GM23248 (cell line): ENCODE data around the gene SNX27.

Source experiments
- EZH2 ChIP-seq: fragments of 200-600 bp; sonication (generic); IDR thresholded peaks from 2 replicates; pipeline ENCODE4 v1.6.1; 2018; ENCODE audit warnings: antibody characterized with exemption, mild to moderate bottlenecking; ENCODE audit not compliant: insufficient read depth, poor library complexity, severe bottlenecking
- EZH2phosphoT487 ChIP-seq: fragments of 200-600 bp; sonication (generic); IDR thresholded peaks from 2 replicates; pipeline ENCODE4 v1.6.1; 2018; ENCODE audit warnings: antibody characterized with exemption, moderate library complexity, mild to moderate bottlenecking, low read depth; ENCODE audit not compliant: insufficient read depth

GRCh38 chr1:151737479-151737878 lies 125.6 kb downstream of the SNX27 start:
- TF ChIP-seq EZH2phosphoT487 (no peak), EZH2 (no peak)
